ENCODE measurements around the gene TRIM33.

The TRIM33 gene

DNA sequence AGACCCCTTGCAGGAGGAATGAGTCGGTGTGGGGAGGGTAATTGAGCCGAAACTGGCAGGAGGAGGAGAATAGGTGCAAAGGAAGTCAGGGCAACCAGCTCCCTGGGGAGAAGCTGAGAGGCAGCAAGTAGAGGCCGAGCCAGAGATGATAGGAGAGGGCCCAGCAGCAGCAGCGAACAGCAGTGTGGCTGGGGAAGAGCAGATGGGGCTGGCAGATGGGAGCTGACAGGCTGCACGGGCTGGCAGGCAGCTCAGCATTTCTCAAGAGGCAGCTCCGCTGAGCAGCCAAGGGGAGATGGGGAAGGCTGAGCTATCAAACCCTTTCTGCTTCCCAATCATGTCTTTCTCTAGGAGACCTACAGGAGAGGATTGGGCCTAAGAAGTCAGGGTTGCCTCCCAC lies 158.2 kb downstream of the TRIM33 start:
- no peaks in the 10 kb centered on the region for H3K27me3 ChIP-seq (replicated peaks; ENCODE audit: insufficient read depth, low read length)
- H3K9ac ChIP-seq (ENCODE audit: low read length) = no peak overlapping the region
- no peaks in the 10 kb centered on the region for H3K9me3 ChIP-seq (replicated peaks; ENCODE audit: insufficient read depth, low read length)
- no peaks in the 10 kb centered on the region for H4K20me1 ChIP-seq (ENCODE audit: insufficient read depth, low read length)
- no peak overlapping the region for H2AFZ ChIP-seq (ENCODE audit: low read length)
- no peak overlapping the region for H3K4me3 ChIP-seq (ENCODE audit: low read length)
- H3F3A ChIP-seq (ENCODE audit: insufficient read depth, low read length) = no peaks in the 10 kb centered on the region
- no peaks in the 10 kb centered on the region for H3K36me3 ChIP-seq (replicated peaks; ENCODE audit: insufficient read depth, low read length)
- no peak for DNase-seq
- no peak overlapping the region for H3K27ac ChIP-seq (ENCODE audit: low read length)
- H3K4me1 ChIP-seq (ENCODE audit: low read length) = no peaks in the 10 kb centered on the region
- H3K79me2 ChIP-seq (ENCODE audit: low read length) = no peaks in the 10 kb centered on the region
- no peak for TF ChIP-seq EZH2phosphoT487 (IDR thresholded peaks at IDR 0.05; ENCODE audit: low read length)
- TF ChIP-seq EZH2 (optimal IDR thresholded peaks at IDR 0.05; ENCODE audit: low read depth, low read length) = no peak
- TF ChIP-seq CTCF (IDR thresholded peaks at IDR 0.05; ENCODE audit: low read length) = no peak
- H3K4me2 ChIP-seq (ENCODE audit: low read depth, low read length) = no peak overlapping the region
- H3K9me2 ChIP-seq (replicated peaks; ENCODE audit: insufficient read depth, low read length) = no peaks in the 10 kb centered on the region

- no peaks in the 10 kb centered on the region for H3K9me3 ChIP-seq (replicated peaks; ENCODE audit: insufficient read depth, low read length)
- TF ChIP-seq EZH2phosphoT487 (IDR thresholded peaks at IDR 0.05; ENCODE audit: low read length) (no peak), CTCF (IDR thresholded peaks at IDR 0.05; ENCODE audit: low read length) (no peak), EZH2 (optimal IDR thresholded peaks at IDR 0.05; ENCODE audit: low read depth, low read length) (no peak)
- H3K27ac ChIP-seq (ENCODE audit: low read length) = no peak overlapping the region
- no peaks in the 10 kb centered on the region for H3K27me3 ChIP-seq (replicated peaks; ENCODE audit: insufficient read depth, low read length)
- no peaks in the 10 kb centered on the region for H3F3A ChIP-seq (ENCODE audit: insufficient read depth, low read length)
- H4K20me1 ChIP-seq (ENCODE audit: insufficient read depth, low read length) = no peaks in the 10 kb centered on the region
- no peak overlapping the region for H3K4me3 ChIP-seq (ENCODE audit: low read length)
- H3K79me2 ChIP-seq (ENCODE audit: low read length) = no peaks in the 10 kb centered on the region
- DNase-seq = no peak
- H3K36me3 ChIP-seq (replicated peaks; ENCODE audit: insufficient read depth, low read length) = no peaks in the 10 kb centered on the region
- no peak overlapping the region for H2AFZ ChIP-seq (ENCODE audit: low read length)
- H3K9ac ChIP-seq (ENCODE audit: low read length) = no peak overlapping the region
- no peak overlapping the region for H3K4me2 ChIP-seq (ENCODE audit: low read depth, low read length)
- no peaks in the 10 kb centered on the region for H3K9me2 ChIP-seq (replicated peaks; ENCODE audit: insufficient read depth, low read length)
- no peaks in the 10 kb centered on the region for H3K4me1 ChIP-seq (ENCODE audit: low read length)
Measured at GRCh38 chr1:114350731-114351445, 160.1 kb downstream of the TRIM33 start.

GRCh38 chr1:114349891-114350605 lies 161.0 kb downstream of the TRIM33 start:
- Histone ChIP-seq H4K20me1 (ENCODE audit: insufficient read depth, low read length) (no peaks in the 10 kb centered on the region), H3K4me2 (ENCODE audit: low read depth, low read length) (no peak overlapping the region), H3K27me3 (replicated peaks; ENCODE audit: insufficient read depth, low read length) (no peaks in the 10 kb centered on the region), H3K79me2 (ENCODE audit: low read length) (no peaks in the 10 kb centered on the region), H3K4me1 (ENCODE audit: low read length) (no peaks in the 10 kb centered on the region), H3K9ac (ENCODE audit: low read length) (no peak overlapping the region), H3K36me3 (replicated peaks; ENCODE audit: insufficient read depth, low read length) (no peaks in the 10 kb centered on the region), H3K9me2 (replicated peaks; ENCODE audit: insufficient read depth, low read length) (no peaks in the 10 kb centered on the region), H3F3A (ENCODE audit: insufficient read depth, low read length) (no peaks in the 10 kb centered on the region), H2AFZ (ENCODE audit: low read length) (no peak overlapping the region), H3K4me3 (ENCODE audit: low read length) (no peak overlapping the region), H3K9me3 (replicated peaks; ENCODE audit: insufficient read depth, low read length) (no peaks in the 10 kb centered on the region), H3K27ac (ENCODE audit: low read length) (no peak overlapping the region)
- no peak for DNase-seq
- no peak for TF ChIP-seq EZH2phosphoT487 (IDR thresholded peaks at IDR 0.05; ENCODE audit: low read length)
- TF ChIP-seq CTCF (IDR thresholded peaks at IDR 0.05; ENCODE audit: low read length) = no peak
- TF ChIP-seq EZH2 (optimal IDR thresholded peaks at IDR 0.05; ENCODE audit: low read depth, low read length) = no peak

All from MM.1S (cell line).